HCT116 (cell line): ENCODE results near the gene CNTF. TPM values are rescaled to one million over a fixed set of nuclear protein-coding genes. Genes with fewer than 3 reads are reported as not detected.

Experiments used
- ATAC-seq: fragments of 200-7000 bp; cut with Tn5 transposase; 2 replicates; pipeline ENCODE4 v1.9.1; 2020; ENCODE audit warnings: mild to moderate bottlenecking, moderate library complexity
- BruUV-seq: library from RNA; stranded (reverse); fragments of 400-500 nt; replicated peaks from 2 replicates; lab custom pipeline; 2021; lab: Mats Ljungman, UMichigan
- CTCF ChIA-PET: fragments of 300-600 bp; sonication (Branson Sonifier 250); formaldehyde crosslinking; loops from one replicate; lab custom pipeline; 2021; ENCODE audit warnings: antibody characterized with exemption; lab: Charles Lee
- POLR2A ChIA-PET: fragments of 300-600, 350-600 bp; sonication (Branson Sonifier 250); formaldehyde crosslinking; loops from one replicate; lab custom pipeline; 2021; ENCODE audit warnings: antibody characterized with exemption; lab: Charles Lee
- RAD21 ChIA-PET, 2 experiments: fragments of 300-600 bp; sonication (Branson Sonifier 250); formaldehyde crosslinking; loops; one replicate each; lab custom pipeline; 2023; ENCODE audit warnings: low total read pairs in 2 of 2; ENCODE audit not compliant: uncharacterized antibody in 2 of 2, unreplicated experiment in 2 of 2, low non-redundant PET in 1 of 2; lab: Charles Lee
- DNase-seq: peaks from one replicate; pipeline ENCODE4 v3.0.0-alpha.2; 2010; ENCODE audit warnings: low read depth, low spot score
- H2AFZ ChIP-seq: fragments of 200-600 bp; shearing (Covaris generic), sonication (generic); 2 replicates; pipeline ENCODE4 v1.6.1; 2017; ENCODE audit warnings: low read depth, mixed run types, mixed read lengths, antibody characterized with exemption, low read length; ENCODE audit not compliant: poor library complexity, severe bottlenecking
- H3K27ac ChIP-seq: 2 replicates; pipeline ENCODE4 v1.5.1; 2012; ENCODE audit warnings: low read depth, low read length
- H3K27me3 ChIP-seq: fragments of 200-600 bp; sonication (generic); 2 replicates; pipeline ENCODE4 v1.6.1; 2016; ENCODE audit warnings: mixed run types, low read length, mixed read lengths; ENCODE audit not compliant: insufficient read depth
- H3K36me3 ChIP-seq, 2 experiments: fragments of 200-500 bp in 1 of 2; fragments of 200-600 bp in 1 of 2; sonication (Bioruptor generic) in 1 of 2; sonication (generic) in 1 of 2; 2 replicates each; pipeline versions ENCODE4 v1.5.1 to v1.6.1; 2014 to 2016; ENCODE audit warnings: low read length in 2 of 2, inconsistent platforms in 1 of 2, mixed read lengths in 1 of 2, mixed run types in 1 of 2; ENCODE audit not compliant: insufficient read depth in 2 of 2, control insufficient read depth in 1 of 2
- H3K4me1 ChIP-seq, 2 experiments: fragments of 200-600 bp in 1 of 2; sonication (generic) in 1 of 2; 2 replicates each; pipeline versions ENCODE4 v1.5.1 to v1.6.1; 2012 to 2017; ENCODE audit warnings: low read length in 2 of 2, inconsistent platforms in 1 of 2, mild to moderate bottlenecking in 1 of 2, mixed read lengths in 1 of 2, mixed run types in 1 of 2, moderate library complexity in 1 of 2; ENCODE audit not compliant: insufficient read depth in 2 of 2, control insufficient read depth in 1 of 2
- H3K4me2 ChIP-seq: fragments of 200-600 bp; sonication (generic); 2 replicates; pipeline ENCODE4 v1.6.1; 2017; ENCODE audit warnings: mixed run types, low read length, mixed read lengths
- H3K4me3 ChIP-seq, 2 experiments: fragments of 200-600 bp in 1 of 2; sonication (generic) in 1 of 2; replicated peaks in 1 of 2; 2 replicates each; pipeline ENCODE4 v1.5.1; 2011 to 2016; ENCODE audit warnings: low read length in 2 of 2, control low read depth in 1 of 2, low read depth in 1 of 2, mild to moderate bottlenecking in 1 of 2, mixed read lengths in 1 of 2, mixed run types in 1 of 2
- H3K79me2 ChIP-seq: fragments of 200-600 bp; sonication (generic); 2 replicates; pipeline ENCODE4 v1.6.1; 2017; ENCODE audit warnings: mild to moderate bottlenecking, mixed run types, low read length, moderate library complexity, mixed read lengths; ENCODE audit not compliant: insufficient read depth
- H3K9ac ChIP-seq: fragments of 200-600 bp; sonication (generic); 2 replicates; pipeline ENCODE4 v1.6.1; 2016; ENCODE audit warnings: low read length, mixed read lengths
- H3K9me2 ChIP-seq: fragments of 200-600 bp; sonication (generic), shearing (Covaris generic); 2 replicates; pipeline ENCODE4 v1.6.1; 2017; ENCODE audit warnings: mixed run types, mild to moderate bottlenecking, moderate library complexity; ENCODE audit not compliant: insufficient read depth
- H3K9me3 ChIP-seq, 2 experiments: fragments of 200-500 bp in 1 of 2; fragments of 200-600 bp in 1 of 2; sonication (Bioruptor generic) in 1 of 2; sonication (generic) in 1 of 2; 2 replicates each; pipeline ENCODE4 v1.6.1; 2014 to 2017; ENCODE audit warnings: low read length in 2 of 2, mixed read lengths in 2 of 2, inconsistent platforms in 1 of 2, low read depth in 1 of 2, mild to moderate bottlenecking in 1 of 2, mixed run types in 1 of 2, moderate library complexity in 1 of 2; ENCODE audit not compliant: control insufficient read depth in 1 of 2, insufficient read depth in 1 of 2
- H4K20me1 ChIP-seq: fragments of 200-600 bp; sonication (generic), shearing (Covaris generic); 2 replicates; pipeline ENCODE4 v1.6.1; 2017; ENCODE audit warnings: mixed run types, mild to moderate bottlenecking, moderate library complexity; ENCODE audit not compliant: insufficient read depth
- ATF3 ChIP-seq: IDR thresholded peaks from 2 replicates; pipeline ENCODE4 v1.6.1; 2012
- CBX3 ChIP-seq: IDR thresholded peaks from 2 replicates; pipeline ENCODE4 v1.6.1; 2012; ENCODE audit warnings: low read depth
- CEBPB ChIP-seq: IDR thresholded peaks from 2 replicates; pipeline ENCODE4 v1.6.1; 2012; ENCODE audit warnings: low read depth
- EGR1 ChIP-seq: IDR thresholded peaks from 2 replicates; pipeline ENCODE4 v1.6.1; 2012; ENCODE audit warnings: low read depth
- ELF1 ChIP-seq: IDR thresholded peaks from 2 replicates; pipeline ENCODE4 v1.6.1; 2012; ENCODE audit warnings: low read depth, borderline replicate concordance
- EZH2 ChIP-seq: fragments of 200-600 bp; sonication (generic); IDR thresholded peaks from 2 replicates; pipeline ENCODE4 v1.6.1; 2017; ENCODE audit warnings: antibody characterized with exemption, mixed run types
- FOSL1 ChIP-seq: IDR thresholded peaks from 2 replicates; pipeline ENCODE4 v1.6.1; 2012; ENCODE audit warnings: low read depth
- JUND ChIP-seq: IDR thresholded peaks from 2 replicates; pipeline ENCODE4 v1.6.1; 2012
- POLR2A ChIP-seq: IDR thresholded peaks from 2 replicates; pipeline ENCODE4 v1.7.0; 2011; ENCODE audit warnings: borderline replicate concordance; ENCODE audit not compliant: insufficient read depth, insufficient read length; ENCODE audit errors: extremely low read depth
- RAD21 ChIP-seq: IDR thresholded peaks from 2 replicates; pipeline ENCODE4 v1.6.1; 2012; ENCODE audit warnings: low read depth, mild to moderate bottlenecking
- SIN3A ChIP-seq: IDR thresholded peaks from 2 replicates; pipeline ENCODE4 v1.6.1; 2012; ENCODE audit warnings: low read depth
- SP1 ChIP-seq: IDR thresholded peaks from 2 replicates; pipeline ENCODE4 v1.6.1; 2012; ENCODE audit warnings: low read depth
- SRF ChIP-seq: IDR thresholded peaks from 2 replicates; pipeline ENCODE4 v1.6.1; 2012; ENCODE audit warnings: low read depth
- TCF7L2 ChIP-seq: IDR thresholded peaks from 2 replicates; pipeline ENCODE4 v1.7.0; 2011; ENCODE audit warnings: borderline replicate concordance, inconsistent platforms; ENCODE audit not compliant: insufficient read depth, insufficient read length; ENCODE audit errors: extremely low read depth
- YY1 ChIP-seq: IDR thresholded peaks from 2 replicates; pipeline ENCODE4 v1.6.1; 2011; ENCODE audit warnings: low read length, low read depth, moderate library complexity, mild to moderate bottlenecking; ENCODE audit not compliant: insufficient replicate concordance; ENCODE audit errors: extremely low read depth
- ZFX ChIP-seq: fragments of 450-650 bp; IDR thresholded peaks from 2 replicates; pipeline ENCODE4 v1.6.1; 2017
- ZNF274 ChIP-seq: fragments of 200-500 bp; sonication (Bioruptor generic); IDR thresholded peaks from 2 replicates; pipeline ENCODE4 v1.6.1; 2014; ENCODE audit warnings: mild to moderate bottlenecking, low read depth, low read length, inconsistent platforms
- intact Hi-C: fragments of 100-400 bp; cut with micrococcal nuclease; formaldehyde crosslinking; loops from 2 replicates; pipeline ENCODE4 v1.10.0; 2022
- total RNA-seq: library from RNA; stranded (reverse); gene quantifications from one replicate; pipeline ENCODE4 v1.2.1, GENCODE V29; 2021; ENCODE audit not compliant: unreplicated experiment
- TF ChIP-seq, protein P1 (sequence below): IDR thresholded peaks from 2 replicates; pipeline ENCODE4 v1.6.1; 2011; ENCODE audit warnings: mild to moderate bottlenecking, low read length, moderate library complexity; ENCODE audit not compliant: insufficient replicate concordance; ENCODE audit errors: extremely low read depth

The CNTF gene
- total RNA-seq, 1 experiment from 2014 or later, result 2.3 TPM

- TF ChIP-seq EGR1 (no peak), EZH2 (no peak), RAD21 (no peak), SP1 (no peak), ATF3 (no peak), ZFX (no peak)
- TF ChIP-seq, protein P1, sequence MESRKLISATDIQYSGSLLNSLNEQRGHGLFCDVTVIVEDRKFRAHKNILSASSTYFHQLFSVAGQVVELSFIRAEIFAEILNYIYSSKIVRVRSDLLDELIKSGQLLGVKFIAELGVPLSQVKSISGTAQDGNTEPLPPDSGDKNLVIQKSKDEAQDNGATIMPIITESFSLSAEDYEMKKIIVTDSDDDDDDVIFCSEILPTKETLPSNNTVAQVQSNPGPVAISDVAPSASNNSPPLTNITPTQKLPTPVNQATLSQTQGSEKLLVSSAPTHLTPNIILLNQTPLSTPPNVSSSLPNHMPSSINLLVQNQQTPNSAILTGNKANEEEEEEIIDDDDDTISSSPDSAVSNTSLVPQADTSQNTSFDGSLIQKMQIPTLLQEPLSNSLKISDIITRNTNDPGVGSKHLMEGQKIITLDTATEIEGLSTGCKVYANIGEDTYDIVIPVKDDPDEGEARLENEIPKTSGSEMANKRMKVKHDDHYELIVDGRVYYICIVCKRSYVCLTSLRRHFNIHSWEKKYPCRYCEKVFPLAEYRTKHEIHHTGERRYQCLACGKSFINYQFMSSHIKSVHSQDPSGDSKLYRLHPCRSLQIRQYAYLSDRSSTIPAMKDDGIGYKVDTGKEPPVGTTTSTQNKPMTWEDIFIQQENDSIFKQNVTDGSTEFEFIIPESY, result no peak
- peaks cover 82% of the 10 kb centered on the region for H3K79me2 ChIP-seq
- intact Hi-C loops, result no loop called here
- POLR2A ChIA-PET, result no interaction called here
- H3K4me1 ChIP-seq, result no peaks in the 10 kb centered on the region; a peak in 1 of 4 replicates
- H4K20me1 ChIP-seq, result peaks cover 23% of the 10 kb centered on the region
- DNase-seq (no peak), ATAC-seq (no peak)
- no peaks in the 10 kb centered on the region for H3K27me3 ChIP-seq
- RAD21 ChIA-PET, result no interaction called here
- no peaks in the 10 kb centered on the region for H3K9me3 ChIP-seq
- H3K36me3 ChIP-seq, result peaks cover 23 to 33% of the 10 kb centered on the region in 2 experiments
- H3K9ac ChIP-seq, result no peak overlapping the region
- H3K27ac ChIP-seq, result no peak overlapping the region
- no peak overlapping the region for H3K4me3 ChIP-seq
- H3K9me2 ChIP-seq, result no peaks in the 10 kb centered on the region
- H2AFZ ChIP-seq, result no peak overlapping the region
- no TSS peak for BruUV-seq
- CTCF ChIA-PET, result no interaction called here
- no peak overlapping the region for H3K4me2 ChIP-seq
These were observed 14.1 kb upstream of the CNTF start for GRCh38 chr11:58608331-58608730.

DNA sequence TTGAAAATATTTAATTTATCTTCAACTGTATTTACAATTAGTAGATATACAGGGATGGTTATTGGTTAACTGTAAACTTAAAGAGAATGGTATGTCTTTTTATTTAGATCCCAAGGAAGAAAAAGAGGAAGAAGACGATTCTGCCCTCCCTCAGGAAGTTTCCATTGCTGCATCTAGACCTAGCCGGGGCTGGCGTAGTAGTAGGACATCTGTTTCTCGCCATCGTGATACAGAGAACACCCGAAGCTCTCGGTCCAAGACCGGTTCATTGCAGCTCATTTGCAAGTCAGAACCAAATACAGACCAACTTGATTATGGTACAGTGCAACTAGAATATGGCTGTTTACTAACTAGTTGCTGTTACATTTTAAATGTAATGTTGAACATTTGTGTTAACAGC, 12.7 kb upstream of the CNTF start:
- Histone ChIP-seq H3K27ac (no peak overlapping the region), H3K79me2 (peaks cover 68% of the 10 kb centered on the region), H3K36me3 (peaks cover 35 to 47% of the 10 kb centered on the region in 2 experiments), H3K27me3 (no peaks in the 10 kb centered on the region), H4K20me1 (peaks cover 20% of the 10 kb centered on the region), H3K9me2 (no peaks in the 10 kb centered on the region), H3K9ac (no peak overlapping the region), H3K9me3 (no peaks in the 10 kb centered on the region), H2AFZ (no peak overlapping the region), H3K4me3 (no peak overlapping the region)
- ChIA-PET RAD21 (no interaction called here), CTCF (no interaction called here), POLR2A (no interaction called here)
- no peak for DNase-seq
- intact Hi-C loops, result no loop called here
- BruUV-seq, result no TSS peak
- no peak for TF ChIP-seq SIN3A
- TF ChIP-seq SP1, result no peak
- no peak for TF ChIP-seq YY1
- no peak for TF ChIP-seq FOSL1
- TF ChIP-seq SRF, result no peak
- no peak for TF ChIP-seq CBX3
- no peak for TF ChIP-seq TCF7L2
- no peak for TF ChIP-seq RAD21
- no peak for TF ChIP-seq JUND
- TF ChIP-seq ELF1, result no peak
- TF ChIP-seq ZFX, result no peak
- no peak for TF ChIP-seq EZH2
- no peak for TF ChIP-seq ZNF274
- TF ChIP-seq CEBPB, result no peak
- TF ChIP-seq EGR1, result no peak
- no peak for TF ChIP-seq POLR2A
- TF ChIP-seq, all 23 proteins: peak for 0
- Histone ChIP-seq H3K4me2 (no peak overlapping the region), H3K4me1 (no peaks in the 10 kb centered on the region; a peak in 1 of 4 replicates)
- ATAC-seq, result no peak
